Heart left ventricle (tissue), 16 donors: ENCODE data around the gene GAL3ST1. TPM values are rescaled to one million over a fixed set of nuclear protein-coding genes. Genes with fewer than 3 reads are reported as not detected.

Experiments
- ATAC-seq, 4 donors: fragments of 200-7000 bp; cut with Tn5 transposase; one replicate each; pipeline ENCODE4 v1.9.1; 2020 to 2022; ENCODE audit warnings: moderate library complexity in 4 of 4, mild to moderate bottlenecking in 3 of 4, moderate number of reproducible peaks in 1 of 4
- DNase-seq, 5 donors: peaks; one replicate each; pipeline ENCODE4 v3.0.0-alpha.2; 2020
- H3K27ac ChIP-seq, 12 donors: fragments of 200-600 bp; sonication (generic) in 4 of 12; one replicate each; pipeline versions ENCODE4 v1.5.0 to v1.8.0; 2016 to 2022; ENCODE audit warnings: mild to moderate bottlenecking in 2 of 12
- H3K27me3 ChIP-seq, 9 donors: fragments of 200-600 bp; sonication (generic) in 2 of 9; one replicate each; pipeline versions ENCODE4 v1.5.1 to v1.8.0; 2016 to 2022; ENCODE audit warnings: mild to moderate bottlenecking in 3 of 9
- H3K36me3 ChIP-seq, 9 donors: fragments of 200-600 bp; sonication (generic) in 2 of 9; one replicate each; pipeline versions ENCODE4 v1.5.0 to v1.8.0; 2018 to 2022; ENCODE audit warnings: mild to moderate bottlenecking in 2 of 9
- H3K4me1 ChIP-seq, 12 donors: fragments of 200-600 bp; sonication (generic) in 4 of 12; one replicate each; pipeline versions ENCODE4 v1.5.0 to v1.8.0; 2016 to 2022; ENCODE audit warnings: mild to moderate bottlenecking in 3 of 12
- H3K4me3 ChIP-seq, 12 donors: fragments of 200-600 bp; sonication (generic) in 4 of 12; one replicate each; pipeline versions ENCODE4 v1.5.0 to v1.8.0; 2017 to 2022; ENCODE audit warnings: mild to moderate bottlenecking in 9 of 12, moderate library complexity in 4 of 12
- H3K9me3 ChIP-seq, 12 donors: fragments of 200-600 bp; sonication (generic) in 4 of 12; one replicate each; pipeline versions ENCODE4 v1.5.0 to v1.8.0; 2016 to 2022; ENCODE audit warnings: mild to moderate bottlenecking in 1 of 12
- POLR2A ChIP-seq, 2 donors: fragments of 450-650 bp; IDR thresholded peaks; one replicate each; pipeline ENCODE4 v1.6.1; 2017; ENCODE audit warnings: antibody characterized with exemption in 2 of 2, mild to moderate bottlenecking in 2 of 2, moderate library complexity in 2 of 2
- WGBS, 4 donors: extraction: QIAGEN DNeasy Blood & Tissue Kit in 2 of 4; methylation state at CpG; one replicate each; pipeline versions ENCODE4 v1.1.5 to v1.1.7; 2013 to 2018; 5-methylcytosine and 5-hydroxymethylcytosine counted together
- intact Hi-C, 10 donors: fragments of 100-400 bp; cut with DNase I; formaldehyde crosslinking; loops; one replicate each; pipeline versions ENCODE4 v1.11.1 to v1.14.2; 2022
- polyA plus RNA-seq, 2 donors: library from polyadenylated mRNA; stranded (reverse); fragments of 200-250 nt; gene quantifications; one replicate each; pipeline ENCODE4 v1.2.3, GENCODE V29; 2013
- total RNA-seq, 9 donors: library from RNA; depleted of rRNA in 2 of 9; stranded (reverse); fragments of >200 nt in 2 of 9; fragmentation: NEBNext Ultra II Directional in 3 of 9; extraction: Animal tissue kit (Norgen Biotek cat#: 25700) in 3 of 9; gene quantifications; one replicate each; pipeline versions ENCODE4 v1.1.0 to v1.2.4, GENCODE V29; 2016 to 2023
- TF ChIP-seq, protein P1 (sequence below), 12 donors: fragments of 200-600 bp; sonication (generic) in 4 of 12; IDR thresholded peaks; one replicate each; pipeline versions ENCODE4 v1.5.0 to v1.8.0; 2018 to 2022; ENCODE audit warnings: antibody characterized with exemption in 12 of 12, mild to moderate bottlenecking in 5 of 12
- donor health status: ischemic (EF 13 %, LVEDD 7.1; RV severe dilation, severe dysfunction).
- donor health status: healthy with polysubstance abuse.
- donor health status: DM: no; HTN: yes; CAD: no.
- donor health status: DM: no; HTN: no; CAD: no.
- donor health status: ischemic (EF 25% LVEDD 6.9; RV normal size, moderate dysfunction).
- donor health status: ischemic (EF 25% LVEDD 5.7; RV mildly dilated, moderate dysfunction).
- donor health status: healthy.
- donor health status: DM: yes; HTN: yes; CAD: no.
- donor health status: ischemic (EF 35%, LVEDD 5.7; RV mildly dilated, moderate dysfunction).
- donor health status: nonischemic (EF 11% LVEDD 7.7; RV severe dilation, severe dysfunction).
- donor health status: DM: yes; HTN: yes; CAD: no.
- donor health status: PGD.
- donor health status: ischemic (EF 29% LVEDD 5.4; RV normal size, mild dysfunction).
- donor health status: nonischemic (EF 23%, LVEDD 6.1; RV moderate dilation, normal function).

GAL3ST1 gene
- total and polyA plus RNA-seq, 11 donors = 0.14 to 1.1 (median 0.28) TPM; not detected in 5

DNA sequence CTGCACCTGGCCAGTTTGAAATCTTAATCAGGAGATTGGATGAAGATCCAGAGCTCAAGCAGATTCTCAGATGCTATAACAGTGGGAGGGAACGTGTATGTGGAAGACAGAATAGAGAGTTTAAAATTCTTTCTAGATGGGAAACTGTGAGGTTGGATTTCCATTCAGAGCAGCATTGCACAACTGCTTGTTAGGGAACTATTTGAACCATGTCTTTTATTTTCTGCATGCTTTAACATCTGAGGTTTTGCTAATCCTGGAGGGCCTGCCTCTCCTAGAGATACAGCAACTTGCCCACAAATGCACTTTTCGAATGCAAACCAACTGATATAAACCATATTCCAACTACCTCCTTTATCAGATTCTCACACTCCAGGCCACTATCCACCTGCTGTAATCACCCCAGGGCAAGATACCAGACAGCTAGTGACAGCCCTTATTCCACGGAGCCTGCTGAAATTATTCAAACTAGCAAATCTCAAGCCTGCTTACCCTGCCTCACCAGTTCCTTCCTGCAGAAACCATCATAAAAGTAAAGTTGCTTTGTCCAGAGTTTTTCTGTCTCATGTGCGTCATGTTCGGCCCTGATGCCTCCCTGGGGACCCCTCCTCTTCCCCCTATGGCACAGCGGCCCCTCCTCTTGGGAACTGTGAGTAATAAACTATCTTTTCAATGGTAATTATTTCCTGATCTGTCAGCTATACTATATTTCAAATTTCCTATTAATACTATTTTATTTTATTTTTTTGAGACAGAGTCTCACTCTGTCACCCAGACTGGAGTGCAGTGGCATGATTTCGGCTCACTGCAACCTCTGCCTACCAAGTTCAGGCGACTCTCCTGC lies 50.6 kb downstream of the GAL3ST1 start:
- no peaks in the 10 kb centered on the region for H3K4me1 ChIP-seq
- H3K4me3 ChIP-seq = no peak overlapping the region
- 62 to 74% (median 65%) methylated on average over 8 of the region's 8 CpGs for WGBS, 4 donors
- TF ChIP-seq POLR2A (IDR thresholded peaks at IDR 0.05) = no peak
- no peaks in the 10 kb centered on the region for H3K9me3 ChIP-seq
- no peak for ATAC-seq
- DNase-seq = no peak
- no peak overlapping the region for H3K27ac ChIP-seq
- peaks cover 0 to 15% (median 0%) of the 10 kb centered on the region in 9 donors for H3K27me3 ChIP-seq
- intact Hi-C loops = no loop called here
- no peaks in the 10 kb centered on the region for H3K36me3 ChIP-seq

DNA sequence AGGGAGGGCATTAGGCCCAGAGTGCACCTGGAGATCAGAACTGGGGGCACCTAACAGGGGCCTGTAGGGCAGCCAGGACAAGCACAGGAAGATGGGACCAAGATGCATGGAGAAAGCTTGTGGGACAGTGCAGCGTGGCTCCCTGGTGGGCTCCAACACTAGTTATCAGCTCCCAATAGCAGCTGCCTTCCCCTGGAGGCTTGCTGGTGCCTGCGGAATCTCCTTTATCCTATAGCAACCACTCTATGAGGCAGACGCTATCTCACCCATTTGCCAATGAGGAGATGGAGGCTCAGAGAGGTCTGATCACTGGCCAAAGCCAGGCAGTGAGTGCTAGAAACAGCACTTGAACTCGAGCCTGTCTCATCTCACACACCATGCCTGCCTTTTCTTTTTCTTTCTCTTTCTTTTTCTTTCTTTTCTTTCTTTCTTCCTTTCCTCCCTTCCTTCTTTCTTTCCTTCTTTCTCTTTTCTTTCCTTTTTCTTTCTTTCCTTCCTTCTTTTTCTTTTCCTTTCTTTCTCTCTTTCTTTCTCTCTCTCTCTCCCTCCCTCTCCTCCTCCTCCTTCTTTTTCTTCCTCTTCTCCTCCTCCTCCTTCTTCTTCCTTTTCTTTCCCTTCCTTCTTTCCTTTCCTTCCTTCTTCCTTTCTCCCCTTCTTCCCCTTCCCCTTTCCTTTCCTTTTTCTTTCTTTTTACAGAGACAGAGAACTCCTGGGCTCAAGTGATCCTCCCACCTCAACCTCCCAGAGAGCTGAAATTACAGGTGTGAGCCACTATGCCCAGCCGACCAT lies 52.9 kb downstream of the GAL3ST1 start:
- TF ChIP-seq, protein P1, sequence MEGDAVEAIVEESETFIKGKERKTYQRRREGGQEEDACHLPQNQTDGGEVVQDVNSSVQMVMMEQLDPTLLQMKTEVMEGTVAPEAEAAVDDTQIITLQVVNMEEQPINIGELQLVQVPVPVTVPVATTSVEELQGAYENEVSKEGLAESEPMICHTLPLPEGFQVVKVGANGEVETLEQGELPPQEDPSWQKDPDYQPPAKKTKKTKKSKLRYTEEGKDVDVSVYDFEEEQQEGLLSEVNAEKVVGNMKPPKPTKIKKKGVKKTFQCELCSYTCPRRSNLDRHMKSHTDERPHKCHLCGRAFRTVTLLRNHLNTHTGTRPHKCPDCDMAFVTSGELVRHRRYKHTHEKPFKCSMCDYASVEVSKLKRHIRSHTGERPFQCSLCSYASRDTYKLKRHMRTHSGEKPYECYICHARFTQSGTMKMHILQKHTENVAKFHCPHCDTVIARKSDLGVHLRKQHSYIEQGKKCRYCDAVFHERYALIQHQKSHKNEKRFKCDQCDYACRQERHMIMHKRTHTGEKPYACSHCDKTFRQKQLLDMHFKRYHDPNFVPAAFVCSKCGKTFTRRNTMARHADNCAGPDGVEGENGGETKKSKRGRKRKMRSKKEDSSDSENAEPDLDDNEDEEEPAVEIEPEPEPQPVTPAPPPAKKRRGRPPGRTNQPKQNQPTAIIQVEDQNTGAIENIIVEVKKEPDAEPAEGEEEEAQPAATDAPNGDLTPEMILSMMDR (IDR thresholded peaks at IDR 0.05) = no peak
- no peak for TF ChIP-seq POLR2A (IDR thresholded peaks at IDR 0.05)
- H3K4me3 ChIP-seq = no peak overlapping the region
- WGBS, 4 donors = 50 to 63% (median 58%) methylated on average over 5 of the region's 5 CpGs
- no peaks in the 10 kb centered on the region for H3K4me1 ChIP-seq
- no peak for DNase-seq
- ATAC-seq = no peak
- no peak overlapping the region for H3K27ac ChIP-seq
- peaks cover 0 to 15% (median 0%) of the 10 kb centered on the region in 9 donors for H3K27me3 ChIP-seq
- intact Hi-C loops = no loop called here
- H3K36me3 ChIP-seq = no peaks in the 10 kb centered on the region
- H3K9me3 ChIP-seq = no peaks in the 10 kb centered on the region

GRCh38 chr22:30519842-30520425 lies 54.5 kb downstream of the GAL3ST1 start:
- WGBS, 4 donors = 74 to 83% (median 80%) methylated on average over 6 to 7 of the region's 7 CpGs
- no peak for DNase-seq
- Histone ChIP-seq H3K4me3 (no peak overlapping the region), H3K27ac (no peak overlapping the region), H3K9me3 (no peaks in the 10 kb centered on the region), H3K27me3 (peaks cover 0 to 15% (median 0%) of the 10 kb centered on the region in 9 donors), H3K36me3 (no peaks in the 10 kb centered on the region), H3K4me1 (no peaks in the 10 kb centered on the region)
- no peak for TF ChIP-seq POLR2A (IDR thresholded peaks at IDR 0.05)
- TF ChIP-seq, protein P1 (IDR thresholded peaks at IDR 0.05) = no peak
- intact Hi-C loops = no loop called here
- ATAC-seq = no peak

DNA sequence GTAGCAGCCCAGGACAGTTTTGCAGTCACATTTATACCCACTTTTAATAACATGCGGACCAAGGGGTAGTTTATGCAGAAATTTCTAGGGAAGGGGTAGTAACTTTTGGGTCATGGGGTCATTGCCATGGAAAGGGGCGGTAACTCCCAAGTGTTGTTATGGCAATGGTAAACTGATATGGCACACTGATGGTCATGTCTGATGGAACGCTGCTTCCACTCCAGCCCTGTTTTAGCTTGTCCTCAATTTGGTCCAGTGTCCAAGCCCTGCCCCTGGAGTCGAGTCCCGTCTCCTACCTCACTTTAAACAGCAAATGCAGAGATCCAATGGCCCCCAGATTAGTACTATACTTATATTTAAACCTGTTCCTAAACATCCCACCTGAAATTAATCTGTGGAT lies 57.7 kb downstream of the GAL3ST1 start:
- Histone ChIP-seq H3K36me3 (no peaks in the 10 kb centered on the region), H3K4me3 (no peak overlapping the region), H3K4me1 (no peaks in the 10 kb centered on the region), H3K9me3 (peaks cover 0 to 5% (median 0%) of the 10 kb centered on the region in 12 donors), H3K27ac (no peak overlapping the region), H3K27me3 (peaks cover 0 to 6% (median 0%) of the 10 kb centered on the region in 9 donors)
- 86 to 89% (median 86%) methylated on average over 5 of the region's 5 CpGs for WGBS, 4 donors
- TF ChIP-seq POLR2A (IDR thresholded peaks at IDR 0.05) = no peak
- TF ChIP-seq, protein P1 (IDR thresholded peaks at IDR 0.05) = no peak
- DNase-seq (no peak), ATAC-seq (no peak)
- intact Hi-C loops = no loop called here
